Progenitor cell of endocrine pancreas (in vitro differentiated cells): ENCODE results near the gene RBM18. TPM values are rescaled to one million over a fixed set of nuclear protein-coding genes. Genes with fewer than 3 reads are reported as not detected.

Experiments used
- DNase-seq: peaks from one replicate; pipeline ENCODE4 v3.0.0; 2021; ENCODE audit warnings: low spot score; ENCODE audit not compliant: unreplicated experiment
- H3K27ac Mint-ChIP-seq: 2 replicates; pipeline ENCODE4 v1.8.0; 2021; ENCODE audit warnings: mild to moderate bottlenecking, moderate library complexity, mixed read lengths
- H3K27me3 Mint-ChIP-seq: 2 replicates; pipeline ENCODE4 v1.8.0; 2021; ENCODE audit warnings: mixed read lengths
- H3K36me3 Mint-ChIP-seq: 2 replicates; pipeline ENCODE4 v1.8.0; 2022; ENCODE audit warnings: mixed read lengths; ENCODE audit not compliant: insufficient read depth
- H3K4me1 Mint-ChIP-seq: 2 replicates; pipeline ENCODE4 v1.8.0; 2021; ENCODE audit warnings: low read depth, mixed read lengths
- H3K4me3 Mint-ChIP-seq: 2 replicates; pipeline ENCODE4 v1.8.0; 2021; ENCODE audit warnings: low read depth, mild to moderate bottlenecking, moderate library complexity, mixed read lengths
- H3K9me3 Mint-ChIP-seq: 2 replicates; pipeline ENCODE4 v1.8.0; 2021; ENCODE audit warnings: low read depth, mixed read lengths
- CTCF ChIP-seq: fragments of 200-600 bp; sonication (generic); IDR thresholded peaks from one replicate; pipeline ENCODE4 v1.5.0; 2021; ENCODE audit warnings: antibody characterized with exemption, mild to moderate bottlenecking; ENCODE audit not compliant: unreplicated experiment
- total RNA-seq: library from RNA; stranded (reverse); gene quantifications from 2 replicates; pipeline ENCODE4 v1.2.1, GENCODE V29; 2021

Gene RBM18
- total RNA-seq, 1 donor from 2014 or later = 23.6 TPM

GRCh38 chr9:122234022-122234748 lies 30.5 kb downstream of the RBM18 start:
- no peak for TF ChIP-seq CTCF
- DNase-seq = no peak
- Mint-ChIP-seq H3K27me3 (peaks cover 30% of the 10 kb centered on the region), H3K4me3 (no peak overlapping the region), H3K9me3 (no peaks in the 10 kb centered on the region), H3K4me1 (no peaks in the 10 kb centered on the region), H3K36me3 (no peaks in the 10 kb centered on the region), H3K27ac (no peak overlapping the region)

DNA sequence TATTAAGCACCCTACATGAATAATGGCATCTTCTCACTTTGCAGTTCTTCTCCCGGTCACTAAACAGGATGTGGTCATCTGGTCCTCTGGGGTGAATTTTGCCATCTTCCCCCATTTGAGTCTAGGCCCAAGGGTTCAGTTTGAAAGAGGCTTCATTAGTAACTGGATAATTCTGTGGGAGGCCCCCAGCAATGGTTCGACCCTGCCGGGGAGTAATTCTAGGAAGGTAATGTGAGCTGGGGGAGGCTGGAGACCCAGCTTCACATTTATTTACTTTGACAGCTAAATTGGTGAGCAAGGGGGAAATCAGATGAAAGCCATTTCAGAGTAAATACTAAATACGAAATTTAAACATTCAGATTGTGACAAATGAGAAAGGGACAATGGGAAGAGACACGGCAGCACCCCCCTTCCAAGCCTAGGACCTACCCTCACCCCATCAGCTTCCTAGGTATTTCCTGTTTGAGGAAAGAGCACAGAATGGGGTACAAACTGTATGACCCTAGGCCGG lies 31.8 kb downstream of the RBM18 start:
- peaks cover 2% of the 10 kb centered on the region for H3K4me1 Mint-ChIP-seq
- H3K27ac Mint-ChIP-seq = no peak overlapping the region
- no peaks in the 10 kb centered on the region for H3K9me3 Mint-ChIP-seq
- H3K36me3 Mint-ChIP-seq = no peaks in the 10 kb centered on the region
- no peak overlapping the region for H3K4me3 Mint-ChIP-seq
- no peak for DNase-seq
- H3K27me3 Mint-ChIP-seq = peaks cover 34% of the 10 kb centered on the region
- no peak for TF ChIP-seq CTCF

- no peaks in the 10 kb centered on the region for H3K9me3 Mint-ChIP-seq
- H3K4me3 Mint-ChIP-seq = no peak overlapping the region
- no peak for DNase-seq
- peaks cover 6% of the 10 kb centered on the region for H3K4me1 Mint-ChIP-seq
- H3K27me3 Mint-ChIP-seq = peaks cover 51% of the 10 kb centered on the region
- H3K27ac Mint-ChIP-seq = no peak overlapping the region
- no peak for TF ChIP-seq CTCF
- H3K36me3 Mint-ChIP-seq = peaks cover 2% of the 10 kb centered on the region
Measured at GRCh38 chr9:122229485-122229837, 35.2 kb downstream of the RBM18 start.

- no peak within 1 kb of the TSS for H3K27ac Mint-ChIP-seq
- H3K4me1 Mint-ChIP-seq = peaks cover 6% of the 10 kb centered on the region
- no peaks in the 10 kb centered on the region for H3K9me3 Mint-ChIP-seq
- H3K27me3 Mint-ChIP-seq = peaks cover 53% of the 10 kb centered on the region
- no peak for TF ChIP-seq CTCF
- H3K4me3 Mint-ChIP-seq = peak within 1 kb of the TSS; percentile 33
- peak; percentile 26 for DNase-seq
- peaks cover 2% of the 10 kb centered on the region for H3K36me3 Mint-ChIP-seq
Measured at GRCh38 chr9:122228568-122229484, 35.8 kb downstream of the RBM18 start, which contains the start of gene LHX6. LHX6 (minus strand) TSS chr9:122228957; CDS start chr9:122228740, 217 bp downstream.

- H3K27ac Mint-ChIP-seq = no peak overlapping the region
- peaks cover 2% of the 10 kb centered on the region for H3K36me3 Mint-ChIP-seq
- peaks cover 53% of the 10 kb centered on the region for H3K27me3 Mint-ChIP-seq
- H3K9me3 Mint-ChIP-seq = no peaks in the 10 kb centered on the region
- no peak for TF ChIP-seq CTCF
- H3K4me1 Mint-ChIP-seq = peaks cover 6% of the 10 kb centered on the region
- peak overlapping the region; percentile 33 for H3K4me3 Mint-ChIP-seq
- no peak for DNase-seq
Measured at GRCh38 chr9:122228191-122228567, 36.5 kb downstream of the RBM18 start.
